Measurements from ENCODE around the gene MFN1.

- TF ChIP-seq, protein P1, sequence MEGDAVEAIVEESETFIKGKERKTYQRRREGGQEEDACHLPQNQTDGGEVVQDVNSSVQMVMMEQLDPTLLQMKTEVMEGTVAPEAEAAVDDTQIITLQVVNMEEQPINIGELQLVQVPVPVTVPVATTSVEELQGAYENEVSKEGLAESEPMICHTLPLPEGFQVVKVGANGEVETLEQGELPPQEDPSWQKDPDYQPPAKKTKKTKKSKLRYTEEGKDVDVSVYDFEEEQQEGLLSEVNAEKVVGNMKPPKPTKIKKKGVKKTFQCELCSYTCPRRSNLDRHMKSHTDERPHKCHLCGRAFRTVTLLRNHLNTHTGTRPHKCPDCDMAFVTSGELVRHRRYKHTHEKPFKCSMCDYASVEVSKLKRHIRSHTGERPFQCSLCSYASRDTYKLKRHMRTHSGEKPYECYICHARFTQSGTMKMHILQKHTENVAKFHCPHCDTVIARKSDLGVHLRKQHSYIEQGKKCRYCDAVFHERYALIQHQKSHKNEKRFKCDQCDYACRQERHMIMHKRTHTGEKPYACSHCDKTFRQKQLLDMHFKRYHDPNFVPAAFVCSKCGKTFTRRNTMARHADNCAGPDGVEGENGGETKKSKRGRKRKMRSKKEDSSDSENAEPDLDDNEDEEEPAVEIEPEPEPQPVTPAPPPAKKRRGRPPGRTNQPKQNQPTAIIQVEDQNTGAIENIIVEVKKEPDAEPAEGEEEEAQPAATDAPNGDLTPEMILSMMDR (IDR thresholded peaks at IDR 0.05): no peak
- TF ChIP-seq POLR2A (IDR thresholded peaks at IDR 0.05): no peak
These were observed 81.5 kb downstream of the MFN1 start for GRCh38 chr3:179428876-179429548.
